ENCODE results near the gene SBNO2. TPM values are rescaled to one million over a fixed set of nuclear protein-coding genes. Genes with fewer than 3 reads are reported as not detected.

The SBNO2 gene
- total and polyA plus RNA-seq, 9 of the 15 experiments (the other 6 are each of a cell fraction or from before 2014, with no cell fraction given), result 0.01 to 46.2 (median 6.7) TPM

GRCh38 chr19:1061987-1062386 is 112.1 kb downstream of the SBNO2 start:
- Histone ChIP-seq H3K9ac (ENCODE audit: insufficient read depth in 1 of 2, low read depth in 2 of 2, low read length in 2 of 2) (peak overlapping the region in 1 of 2 experiments; percentile 37; a peak in 1 of 4 replicates), H3K79me2 (ENCODE audit: control insufficient read depth, insufficient read depth, low read length) (no peaks in the 10 kb centered on the region), H2AFZ (ENCODE audit: low read depth, low read length) (no peak overlapping the region), H3K9me1 (ENCODE audit: control insufficient read depth, insufficient read depth, low read length) (no peaks in the 10 kb centered on the region), H3K27ac (ENCODE audit: extremely low read depth, low read depth, low read length) (no peak overlapping the region), H3K4me3 (no peak overlapping the region), H3K4me1 (replicated peaks in 1 of 2; ENCODE audit: control insufficient read depth in 2 of 2, insufficient read depth in 2 of 2, low read length in 2 of 2) (peaks cover 9 to 55% of the 10 kb centered on the region in 2 experiments), H3K27me3 (ENCODE audit: control insufficient read depth in 2 of 2, insufficient read depth in 2 of 2, low read length in 2 of 2) (no peaks in the 10 kb centered on the region), H3K36me3 (ENCODE audit: control insufficient read depth, insufficient read depth, low read length) (peaks cover 45% of the 10 kb centered on the region), H3K4me2 (ENCODE audit: insufficient read depth, low read length) (no peak overlapping the region), H3K9me3 (replicated peaks; ENCODE audit: control insufficient read depth, insufficient read depth, low read depth, low read length) (no peaks in the 10 kb centered on the region), H4K20me1 (replicated peaks; ENCODE audit: control insufficient read depth, insufficient read depth, low read length) (no peaks in the 10 kb centered on the region)
- WGBS (ENCODE audit: insufficient coverage, low coverage, missing lambda C conversion rate), result 93% methylated on average over 20 of the region's 20 CpGs
- ChIA-PET CTCF (ENCODE audit: low intra/inter-chr PET ratio) (no interaction called here), POLR2A (interaction anchor here (0.5 to 1.1 kb wide), 2 partner anchors 7 to 36 kb away, joined by 3 to 4 read pairs; no protein-coding TSS in a partner anchor)
- FAIRE-seq (no peak), ATAC-seq (no peak), DNase-seq (ENCODE audit: extremely low read depth in 1 of 4, low spot score in 3 of 4) (no peak)
- in situ Hi-C loops (cut with MboI), result no loop called here
- peak; percentile 32; the same call in 1 of the 2 replicates for TF ChIP-seq RBFOX2 (IDR thresholded peaks at IDR 0.05; ENCODE audit: low read depth, low read length)
- TF ChIP-seq POLR2G (IDR thresholded peaks at IDR 0.05; ENCODE audit: low read depth, low read length), result 0 out of 2 replicates have a peak, but pooled peaks have one; percentile 45
- no peak for TF ChIP-seq PCBP1 (IDR thresholded peaks at IDR 0.05; ENCODE audit: low read depth, low read length, poor library complexity, severe bottlenecking)
- no TSS peak for BruUV-seq (replicated peaks)
- intact Hi-C loops (cut with micrococcal nuclease), result no loop called here

GRCh38 chr19:1060689-1061088 is 113.4 kb downstream of the SBNO2 start:
- Histone ChIP-seq H3K4me3 (no peak overlapping the region), H3K9ac (ENCODE audit: insufficient read depth in 1 of 2, low read depth in 2 of 2, low read length in 2 of 2) (no peak overlapping the region), H3K9me1 (ENCODE audit: control insufficient read depth, insufficient read depth, low read length) (no peaks in the 10 kb centered on the region), H3K79me2 (ENCODE audit: control insufficient read depth, insufficient read depth, low read length) (no peaks in the 10 kb centered on the region), H3K4me2 (ENCODE audit: insufficient read depth, low read length) (no peak overlapping the region), H3K4me1 (replicated peaks in 1 of 2; ENCODE audit: control insufficient read depth in 2 of 2, insufficient read depth in 2 of 2, low read length in 2 of 2) (peaks cover 3 to 48% of the 10 kb centered on the region in 2 experiments; a peak in 3 of 5 replicates), H2AFZ (ENCODE audit: low read depth, low read length) (no peak overlapping the region), H3K9me3 (replicated peaks; ENCODE audit: control insufficient read depth, insufficient read depth, low read depth, low read length) (no peaks in the 10 kb centered on the region), H3K27ac (ENCODE audit: extremely low read depth, low read depth, low read length) (no peak overlapping the region), H4K20me1 (replicated peaks; ENCODE audit: control insufficient read depth, insufficient read depth, low read length) (no peaks in the 10 kb centered on the region), H3K27me3 (ENCODE audit: control insufficient read depth in 2 of 2, insufficient read depth in 2 of 2, low read length in 2 of 2) (no peaks in the 10 kb centered on the region), H3K36me3 (ENCODE audit: control insufficient read depth, insufficient read depth, low read length) (peaks cover 55% of the 10 kb centered on the region)
- intact Hi-C loops (cut with micrococcal nuclease) (no loop called here), in situ Hi-C loops (cut with MboI) (no loop called here)
- ChIA-PET CTCF (ENCODE audit: low intra/inter-chr PET ratio) (no interaction called here), POLR2A (interaction anchor here (0.6 kb wide), 1 partner anchor 9 kb away, joined by 3 read pairs; no protein-coding TSS in a partner anchor)
- DNase-seq (ENCODE audit: extremely low read depth in 1 of 4, low spot score in 3 of 4) (no peak), ATAC-seq (no peak), FAIRE-seq (no peak)
- BruUV-seq (replicated peaks), result no TSS peak
- 74% methylated on average over 5 of the region's 5 CpGs for WGBS (ENCODE audit: insufficient coverage, low coverage, missing lambda C conversion rate)
- TF ChIP-seq E2F4 (CRISPR knock-in tag; IDR thresholded peaks at IDR 0.05; ENCODE audit: low read depth) (no peak), C11orf30 (IDR thresholded peaks at IDR 0.05; ENCODE audit: low read depth) (no peak), ZKSCAN1 (IDR thresholded peaks at IDR 0.05; ENCODE audit: low read depth, low read length) (peak; percentile 94)
